Raji (cell line): ENCODE results near the gene MUC21.

Experiments
- POLR2A ChIP-seq: IDR thresholded peaks from 2 replicates; pipeline ENCODE4 v1.6.1; 2011; ENCODE audit warnings: low read depth, low read length, control low read depth; ENCODE audit not compliant: insufficient read depth

MUC21 gene

DNA sequence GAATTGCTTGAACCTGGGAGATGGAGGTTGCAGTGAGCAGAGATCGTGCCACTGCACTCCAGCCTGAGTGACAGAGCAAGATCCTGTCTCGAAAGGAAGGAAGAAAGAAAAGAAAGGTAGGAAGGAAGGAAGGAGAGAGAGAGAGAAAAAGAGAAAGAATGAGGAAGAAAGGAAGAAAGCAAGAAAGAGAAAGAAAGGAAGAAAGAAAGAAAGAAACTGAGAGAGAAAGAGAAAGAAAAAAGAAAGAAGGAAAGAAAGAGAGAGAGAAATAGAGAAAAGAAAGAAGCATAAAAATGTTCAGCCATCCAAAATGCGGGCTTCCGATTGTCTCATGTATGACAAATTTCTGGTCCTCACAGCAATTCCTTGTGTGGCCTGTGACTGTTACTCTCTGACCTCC lies 49.6 kb downstream of the MUC21 start:
- no peak for TF ChIP-seq POLR2A

- TF ChIP-seq POLR2A = no peak
Measured at GRCh38 chr6:31035862-31036497, 52.5 kb downstream of the MUC21 start.

- no peak for TF ChIP-seq POLR2A
Measured at GRCh38 chr6:31037169-31037568, 53.7 kb downstream of the MUC21 start.

- no peak for TF ChIP-seq POLR2A
Measured at GRCh38 chr6:31037682-31038081, 54.2 kb downstream of the MUC21 start.

DNA sequence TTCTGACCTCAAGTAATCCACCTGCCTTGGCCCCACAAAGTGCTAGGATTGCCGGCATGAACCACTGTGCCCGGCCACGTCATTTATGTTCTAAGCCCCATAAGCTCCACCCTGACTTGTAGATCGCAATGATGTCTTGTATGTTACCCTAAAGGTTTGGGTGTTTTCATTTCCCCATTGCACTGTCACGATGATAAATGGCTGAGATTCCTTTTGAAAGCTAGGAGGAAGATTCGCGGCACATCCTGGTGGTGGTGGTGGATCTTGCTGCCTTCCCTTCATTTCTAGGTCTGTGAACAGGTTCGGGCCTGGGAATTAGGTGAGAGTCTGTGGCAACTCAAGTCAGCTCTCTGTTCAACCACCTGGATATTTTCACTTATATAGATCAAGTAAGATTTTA lies 55.0 kb downstream of the MUC21 start:
- no peak for TF ChIP-seq POLR2A
